DMS153 treated with DMSO at 0.1 percent for 48 hours (cell line): ENCODE measurements around the gene BGN.
A peak's percentile ranks its signal among the peaks of the same experiment; 100 is the strongest.

Source experiments
- DNase-seq: peaks from one replicate; lab custom pipeline; 2025; ENCODE audit not compliant: unreplicated experiment; lab: John Stamatoyannopoulos, UW

The BGN gene

GRCh38 chrX:153460826-153461225 lies 34.0 kb upstream of the BGN start:
- DNase-seq: peak; percentile 21

- no peak for DNase-seq
Observed at GRCh38 chrX:153462291-153462690, 32.5 kb upstream of the BGN start.

DNA sequence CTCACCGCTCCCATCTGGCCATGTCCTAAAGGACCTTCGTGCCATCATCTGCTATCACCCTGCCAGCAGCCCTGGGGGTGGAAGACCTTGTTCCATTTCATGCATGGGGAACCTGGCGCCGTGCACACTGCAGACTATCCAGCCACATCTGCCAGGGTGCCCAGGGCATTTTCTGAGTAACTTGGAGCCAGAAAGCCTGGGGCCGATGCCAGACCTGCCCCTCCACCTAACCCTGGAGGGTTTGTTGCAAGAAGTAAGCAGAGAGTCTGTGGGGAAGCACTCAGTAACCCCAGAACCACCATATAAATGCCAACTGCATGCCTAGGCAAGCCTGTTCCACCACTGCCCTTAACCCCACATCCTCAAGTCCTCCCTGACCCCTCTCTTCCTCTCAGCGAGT lies 31.7 kb upstream of the BGN start:
- DNase-seq: no peak

DNA sequence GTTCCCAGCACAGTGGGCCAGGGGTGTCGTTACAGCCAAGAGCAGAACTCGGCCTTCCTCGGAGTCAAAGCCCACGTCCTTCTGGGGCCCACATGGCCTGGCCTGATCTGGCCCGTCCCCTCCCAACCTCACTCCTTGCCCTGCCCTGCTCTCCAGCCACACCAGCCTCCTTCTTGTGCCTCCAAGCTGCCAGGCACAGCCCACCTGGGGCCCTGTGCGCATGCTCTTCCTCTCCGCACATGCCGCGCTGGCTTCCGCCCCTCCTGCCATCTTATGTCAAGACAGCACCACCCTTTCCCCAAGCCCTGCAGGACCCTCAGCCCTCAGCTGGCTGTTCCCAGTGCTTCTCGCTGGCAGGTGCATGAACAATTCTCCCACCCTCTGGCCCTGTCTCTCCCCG lies 31.2 kb upstream of the BGN start:
- no peak for DNase-seq

- no peak for DNase-seq
Observed at GRCh38 chrX:153464116-153464515, 30.7 kb upstream of the BGN start.

GRCh38 chrX:153465691-153466380 lies 28.9 kb upstream of the BGN start:
- no peak for DNase-seq

- no peak for DNase-seq
Observed at GRCh38 chrX:153468008-153468580, 26.7 kb upstream of the BGN start.

- DNase-seq: peak; percentile 35
Observed at GRCh38 chrX:153469811-153470410, 24.9 kb upstream of the BGN start.

DNA sequence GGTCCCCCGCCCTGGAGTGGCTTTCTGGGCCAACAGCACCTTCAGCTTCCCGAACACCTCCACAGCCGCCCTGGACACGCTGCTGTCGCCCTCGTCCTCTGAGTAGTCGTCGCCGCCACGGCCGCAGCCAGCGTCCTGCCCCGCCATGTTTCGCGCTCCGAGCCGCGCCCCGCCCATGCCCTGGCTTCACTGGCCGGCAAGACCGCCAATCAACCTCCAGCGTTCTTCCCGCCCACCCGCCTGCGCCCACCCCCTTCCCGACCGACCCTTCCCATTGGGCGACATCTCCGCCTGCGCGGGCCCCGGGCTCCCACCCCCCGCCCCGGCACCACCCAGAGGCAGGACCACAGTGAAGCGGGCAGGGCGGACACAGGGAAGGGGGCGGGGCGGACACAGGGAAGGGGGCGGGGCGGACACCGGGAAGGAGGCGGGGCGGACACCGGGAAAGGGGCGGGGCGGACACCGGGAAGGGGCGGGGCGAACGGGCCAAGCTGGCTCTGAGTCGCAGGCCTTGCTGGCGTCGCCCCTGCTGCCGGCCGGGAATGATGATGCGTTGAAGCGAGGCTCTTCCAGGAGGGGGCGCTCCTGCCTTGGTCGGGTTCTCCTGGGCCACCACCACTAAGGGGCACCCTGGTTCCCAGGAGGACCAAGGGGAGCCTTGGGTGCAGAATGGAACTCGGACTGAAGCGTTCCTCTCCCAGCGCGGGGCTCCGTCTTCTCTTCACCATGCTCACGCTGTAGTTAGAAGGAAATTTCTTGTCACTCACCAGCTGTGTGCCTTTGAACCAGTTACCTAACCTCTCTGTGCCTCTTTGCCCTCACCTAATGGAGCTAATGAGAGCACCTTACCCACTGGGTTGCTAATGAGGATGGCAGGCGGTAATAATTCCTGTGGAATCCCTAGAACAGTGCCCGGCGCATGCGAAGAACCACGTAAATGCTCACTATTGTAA lies 24.1 kb upstream of the BGN start, which contains the start of gene HAUS7:
TSS of gene HAUS7 (minus strand) at position 166 of the 953 bp plus-strand sequence. CDS start at position 147, 19 bp downstream.
- DNase-seq: peak; percentile 98

GRCh38 chrX:153471663-153472280 lies 23.0 kb upstream of the BGN start:
- no peak for DNase-seq

GRCh38 chrX:153473126-153473525 lies 21.7 kb upstream of the BGN start:
- no peak for DNase-seq

DNA sequence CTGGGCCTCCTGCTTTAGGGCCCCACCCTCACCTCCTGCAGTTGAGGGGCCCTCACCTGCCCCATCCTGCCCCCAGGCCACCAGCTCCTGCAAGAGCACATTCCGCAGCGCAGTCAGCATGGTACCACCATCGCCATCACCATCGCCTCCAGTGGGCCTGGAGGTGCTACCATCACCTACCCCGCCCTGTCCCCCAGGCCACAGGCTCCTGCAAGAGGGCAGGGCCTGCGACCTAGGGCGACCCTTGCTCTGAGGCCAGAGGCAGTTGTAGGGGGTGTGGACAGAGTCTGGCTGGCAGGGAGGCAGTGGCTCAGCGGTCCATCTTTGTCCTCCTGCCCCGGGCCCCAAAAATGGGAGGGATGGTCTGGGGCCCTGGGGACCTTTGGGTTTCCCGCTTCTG lies 20.5 kb upstream of the BGN start:
- DNase-seq: no peak

DNA sequence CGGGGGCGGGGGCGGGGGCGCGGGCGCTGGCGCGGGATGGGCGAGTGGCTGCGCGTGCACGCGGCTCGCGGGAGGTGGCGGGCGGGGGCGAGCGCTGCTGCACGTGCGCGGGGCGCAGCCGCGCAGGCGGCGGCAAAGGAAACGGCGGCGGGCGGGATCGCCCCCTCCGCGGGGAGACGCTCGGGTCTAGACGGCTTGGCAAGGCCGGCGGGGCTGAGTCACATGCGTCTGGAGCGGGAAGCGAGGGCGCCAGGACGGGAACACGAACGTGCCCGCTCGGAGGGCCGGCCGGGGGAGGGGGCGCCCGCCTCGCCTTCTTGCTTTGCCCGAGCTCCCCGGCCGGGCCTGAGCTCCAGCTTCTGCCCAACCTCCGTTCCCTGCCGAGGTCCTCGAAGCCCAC lies 20.1 kb upstream of the BGN start:
- DNase-seq: no peak

- no peak for DNase-seq
Observed at GRCh38 chrX:153475271-153475670, 19.5 kb upstream of the BGN start.

DNA sequence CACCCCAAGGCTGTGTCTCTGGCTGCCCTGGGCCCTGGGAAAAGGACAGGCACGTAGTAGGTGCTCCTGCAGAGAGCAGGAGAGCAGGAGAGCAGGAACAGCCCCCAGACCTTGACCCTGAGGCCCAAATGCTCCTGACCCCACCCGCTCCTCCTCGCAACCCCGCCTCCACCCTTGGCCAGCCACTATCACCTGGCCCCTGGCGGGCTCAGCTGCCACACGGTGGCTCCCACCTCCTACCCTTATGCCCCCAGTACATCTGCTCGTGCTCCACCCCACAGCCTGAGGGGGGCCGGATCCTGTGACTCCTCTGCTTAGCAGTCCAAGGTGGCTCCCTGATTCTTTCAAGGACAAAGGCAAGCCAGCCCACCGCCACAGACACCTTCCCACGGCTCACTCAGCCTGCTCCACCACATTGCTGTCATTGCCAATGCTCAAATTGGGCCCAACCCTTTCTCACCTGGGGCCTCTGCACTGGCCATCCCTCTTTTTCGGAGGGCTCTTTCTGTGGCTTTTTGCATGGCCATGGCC lies 19.0 kb upstream of the BGN start:
- no peak for DNase-seq

- DNase-seq: no peak
Observed at GRCh38 chrX:153476666-153477363, 18.0 kb upstream of the BGN start.

DNA sequence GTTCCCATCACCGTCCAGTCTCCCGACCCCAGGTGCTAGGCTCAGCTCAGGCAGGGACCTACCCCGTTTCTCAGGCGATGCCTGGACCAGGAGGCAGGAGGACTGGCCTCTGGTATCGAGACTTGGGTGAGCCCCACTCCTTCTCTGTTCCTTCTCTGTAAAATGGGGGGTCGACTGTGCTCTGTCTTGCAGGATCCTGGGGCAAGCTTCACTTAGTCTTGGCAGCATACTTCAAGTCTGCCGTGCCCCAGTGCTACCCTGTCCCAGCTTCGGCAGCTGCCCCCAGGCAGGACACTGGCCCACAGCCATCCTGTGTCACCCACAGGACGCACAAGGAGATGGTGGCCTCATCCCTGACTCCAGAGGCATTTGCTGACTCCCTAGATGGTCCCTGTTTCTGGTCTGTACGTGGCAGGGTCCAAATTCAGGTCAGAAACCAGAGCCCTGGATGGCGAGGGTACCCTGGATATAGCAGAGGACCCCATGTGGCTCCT lies 17.4 kb upstream of the BGN start:
- no peak for DNase-seq

DNA sequence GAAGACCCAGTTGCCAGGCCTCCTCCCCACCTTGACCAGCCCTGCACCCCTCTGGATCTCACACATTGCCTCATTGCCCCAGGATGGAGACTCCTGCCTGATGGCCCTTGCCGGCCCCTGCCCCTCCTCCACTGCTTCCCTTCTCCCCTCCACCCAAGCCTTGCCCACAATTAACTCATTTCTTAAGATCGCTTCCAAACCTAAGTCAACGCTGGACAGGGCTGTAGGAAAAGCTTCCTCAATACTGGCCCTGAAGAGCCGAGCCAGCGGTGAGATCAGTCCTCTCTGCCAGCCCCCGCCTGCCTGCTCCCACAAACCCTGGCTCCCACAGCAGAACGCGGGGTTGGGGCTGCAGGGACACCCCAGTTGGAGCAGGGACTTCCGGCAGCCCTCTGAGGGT lies 16.9 kb upstream of the BGN start:
- DNase-seq: no peak

DNA sequence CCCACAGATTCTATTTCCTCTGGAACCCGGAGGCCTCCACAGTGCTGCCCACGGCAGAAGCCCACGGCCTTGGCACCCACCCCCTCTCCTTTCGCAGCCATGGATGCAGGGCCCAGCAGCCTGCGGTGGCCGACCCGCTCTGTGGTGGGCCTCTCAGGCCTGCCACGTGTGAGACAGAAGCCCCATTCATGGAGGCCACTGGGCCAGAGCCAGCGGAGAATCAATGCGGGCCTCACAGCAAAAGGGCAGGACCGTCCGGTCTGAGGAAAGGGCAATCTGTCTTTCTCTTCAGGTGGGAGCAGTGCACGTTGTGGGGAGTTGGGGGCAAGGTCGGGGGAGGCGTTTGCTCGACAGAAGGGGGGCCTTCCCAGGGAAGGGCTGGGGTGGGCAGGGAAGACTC lies 16.0 kb upstream of the BGN start:
- DNase-seq: no peak

DNA sequence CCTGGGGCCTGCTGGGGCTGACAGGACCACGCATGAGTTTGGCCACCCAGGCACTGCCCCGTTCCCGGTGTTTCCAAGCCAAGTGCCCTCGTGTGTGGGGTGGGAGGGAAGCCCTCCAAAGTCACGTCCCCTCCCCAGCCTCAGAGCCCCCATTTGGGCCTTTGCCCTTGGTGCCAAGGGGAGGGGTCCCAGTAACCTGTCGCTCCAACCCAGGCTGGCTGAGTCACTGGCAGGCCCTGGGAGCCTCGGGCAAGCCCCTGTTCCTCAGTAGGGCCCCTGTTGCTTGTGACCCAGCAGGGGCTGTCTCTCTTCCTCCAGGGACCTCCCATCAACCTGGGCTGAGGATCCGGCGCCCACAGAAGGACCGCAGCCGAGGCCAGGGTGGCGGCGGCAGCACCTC lies 13.7 kb upstream of the BGN start:
- no peak for DNase-seq
